HG03575 (cell line): ENCODE results near the gene EED.
A peak's percentile ranks its signal among the peaks of the same experiment; 100 is the strongest.
"Not testable (repeated sequence)": the region's sequence is repeated elsewhere in the genome, so short reads cannot be mapped to it uniquely, and the experiment has no call there.

Experiments used
- ATAC-seq: cut with Tn5 transposase; IDR thresholded peaks from one replicate; pipeline ENCODE4 v1.9.1; 2021; ENCODE audit not compliant: unreplicated experiment, insufficient number of reproducible peaks, low FRiP score; ENCODE audit errors: extremely low read depth

EED gene

DNA sequence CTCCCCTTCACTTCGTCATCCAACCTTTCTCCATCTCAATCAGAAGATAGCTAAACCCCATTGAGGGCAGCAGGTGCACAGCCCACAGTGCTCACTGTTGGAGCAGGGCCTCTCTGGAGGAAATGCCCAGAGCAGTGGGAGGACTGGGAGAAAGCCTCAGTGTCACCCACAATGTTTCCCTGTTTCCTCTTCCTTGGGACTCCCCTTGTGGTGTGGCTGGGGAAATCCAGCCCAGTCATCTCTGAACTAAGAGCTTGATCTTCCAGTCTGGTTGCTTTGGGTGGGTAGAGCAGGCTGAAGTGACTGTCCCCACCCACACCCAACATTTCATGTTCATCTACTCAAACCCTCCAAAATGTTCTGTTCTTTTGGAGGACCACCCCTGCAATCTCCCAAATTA, 29.8 kb upstream of the EED start:
- peak; percentile 29 for ATAC-seq

DNA sequence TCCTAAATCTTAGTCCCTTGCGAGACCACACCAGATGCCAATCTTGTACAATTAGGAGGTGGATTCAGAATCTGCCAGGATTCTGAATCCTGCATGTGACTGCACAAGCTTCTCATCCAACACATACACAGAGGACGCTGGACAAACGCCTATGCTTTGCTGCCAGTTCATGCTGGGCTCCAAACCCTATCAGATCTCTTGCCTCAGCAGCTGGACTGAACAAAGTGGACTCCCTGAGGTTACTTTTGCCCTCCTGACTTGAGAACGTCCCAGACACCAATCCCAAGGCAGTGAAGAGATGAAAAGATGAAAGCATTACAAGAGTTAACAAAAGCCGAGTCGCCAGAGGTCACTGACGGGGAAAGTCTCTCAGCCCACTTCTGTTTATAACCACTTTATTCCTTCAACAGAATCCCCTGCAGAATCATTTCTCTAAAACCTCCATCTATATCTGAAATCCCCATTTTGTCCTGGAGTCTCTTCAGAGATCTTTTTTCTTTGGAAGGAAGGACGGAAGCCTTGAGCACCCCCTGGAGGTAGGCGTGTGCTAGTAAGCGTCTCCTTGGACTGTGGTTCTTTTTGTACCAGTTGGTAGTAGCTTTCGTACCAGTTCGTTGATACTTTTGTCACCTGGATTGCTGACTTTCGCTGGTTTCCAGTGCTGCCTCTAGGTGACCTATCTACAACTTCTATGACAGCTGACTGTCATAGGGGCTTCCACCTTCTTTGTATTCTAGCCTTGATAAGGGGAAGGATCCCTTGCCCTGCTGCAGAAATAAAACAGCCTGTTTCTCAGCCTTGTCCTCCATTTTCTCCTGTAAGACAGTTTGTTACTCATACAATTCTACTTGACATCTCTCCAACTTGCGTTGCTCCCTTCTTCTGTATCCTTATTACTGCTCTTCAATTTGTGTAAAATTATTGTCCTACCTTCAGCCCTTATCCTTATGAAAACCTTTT, 26.1 kb upstream of the EED start:
- ATAC-seq: no peak

DNA sequence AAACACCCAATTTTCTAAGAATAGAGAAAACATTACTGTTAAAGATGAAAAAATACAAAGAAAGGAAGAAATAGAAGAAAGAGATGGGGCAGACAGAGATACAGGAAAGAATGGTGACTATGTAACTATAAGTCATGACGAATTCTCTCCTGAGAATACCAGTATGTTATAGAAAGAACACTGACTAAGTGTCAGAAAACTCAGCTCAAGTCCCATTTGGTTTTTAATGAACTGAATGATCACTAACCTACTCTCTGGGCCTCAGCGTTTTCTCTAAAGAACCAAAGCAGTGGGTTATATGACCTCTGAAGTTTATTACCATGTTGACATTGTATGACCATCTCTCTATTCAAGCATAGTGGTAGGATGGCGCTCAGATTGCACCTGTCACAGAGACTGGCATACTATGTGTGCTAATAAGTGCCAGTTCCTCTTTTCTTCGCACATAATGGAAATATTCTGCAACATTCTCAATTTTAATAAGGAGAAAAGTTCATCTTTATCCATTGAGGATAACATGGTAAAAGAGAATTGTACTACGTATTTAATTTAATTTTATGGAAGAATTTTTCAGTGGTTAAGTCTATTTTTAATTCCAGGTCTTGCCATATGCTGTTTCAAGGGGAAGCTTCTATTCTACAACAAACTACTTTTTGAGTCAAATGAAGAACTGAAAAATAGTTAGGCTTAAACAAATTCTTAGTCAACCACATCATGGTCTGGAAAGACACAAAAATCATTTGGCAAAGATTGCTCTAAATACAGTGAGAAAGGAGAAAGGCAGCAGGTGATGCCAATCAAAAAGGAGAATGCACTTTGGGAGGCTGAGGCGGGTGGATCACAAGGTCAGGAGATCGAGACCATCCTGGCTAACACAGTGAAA, 25.0 kb upstream of the EED start:
- ATAC-seq: peak; percentile 49

GRCh38 chr11:86220653-86221052, 23.9 kb upstream of the EED start:
- no peak for ATAC-seq

DNA sequence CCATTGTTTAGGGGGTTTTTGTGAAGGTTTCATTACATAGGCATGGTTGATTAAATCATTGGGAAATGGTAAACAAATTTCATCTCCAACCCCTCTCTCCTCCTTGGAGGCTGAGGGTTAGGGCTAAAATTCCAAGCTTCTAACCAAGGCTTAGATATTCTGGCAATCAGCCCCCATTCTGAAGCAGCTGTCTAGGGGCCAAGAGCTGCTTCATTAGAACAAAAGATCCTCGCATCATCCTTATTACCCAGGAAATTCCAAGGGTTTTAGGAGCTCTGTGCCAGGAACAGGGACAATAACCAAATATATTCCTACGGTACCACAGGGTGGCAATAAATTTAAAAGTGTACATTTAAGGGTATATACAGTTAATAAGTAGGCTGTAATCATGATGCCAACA, 22.5 kb upstream of the EED start:
- ATAC-seq: no peak

GRCh38 chr11:86224575-86224974, 20.0 kb upstream of the EED start:
- ATAC-seq: not testable (repeated sequence)

DNA sequence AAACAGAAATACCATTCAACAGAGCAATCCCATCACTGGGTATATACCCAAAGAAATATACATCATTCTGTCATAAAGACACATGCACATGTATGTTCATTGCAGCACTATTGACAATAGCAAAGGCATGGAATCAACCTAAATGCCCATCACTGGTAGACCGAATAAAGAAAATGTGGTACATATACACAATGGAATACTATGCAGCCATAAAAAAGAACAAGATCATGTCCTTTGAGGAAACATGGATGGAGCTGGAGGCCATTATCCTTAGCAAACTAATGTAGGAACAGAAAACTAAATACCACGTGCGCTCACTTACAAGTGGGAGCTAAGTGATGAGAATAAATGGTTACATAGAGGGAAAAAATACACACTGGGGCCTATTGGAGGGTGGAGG, 19.2 kb upstream of the EED start:
- ATAC-seq: not testable (repeated sequence)

GRCh38 chr11:86228269-86229038, 16.1 kb upstream of the EED start:
- ATAC-seq: no peak

DNA sequence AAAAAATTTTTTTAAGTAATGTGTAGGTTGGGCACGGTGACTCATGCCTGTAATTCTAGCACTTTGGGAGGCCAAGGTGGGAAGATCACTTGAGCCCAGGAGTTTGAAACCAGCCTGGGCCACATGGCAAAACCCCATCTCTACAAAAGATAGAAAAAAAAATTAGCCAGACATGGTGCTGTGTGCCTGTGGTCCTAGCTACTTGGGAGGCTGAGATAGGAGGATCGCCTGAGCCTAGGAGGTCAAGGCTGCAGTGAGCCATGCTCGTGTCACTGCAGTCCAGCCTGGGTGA, 15.6 kb upstream of the EED start:
- ATAC-seq: not testable (repeated sequence)

GRCh38 chr11:86230179-86230804, 14.3 kb upstream of the EED start:
- no peak for ATAC-seq

GRCh38 chr11:86230921-86231434, 13.6 kb upstream of the EED start:
- ATAC-seq: no peak

DNA sequence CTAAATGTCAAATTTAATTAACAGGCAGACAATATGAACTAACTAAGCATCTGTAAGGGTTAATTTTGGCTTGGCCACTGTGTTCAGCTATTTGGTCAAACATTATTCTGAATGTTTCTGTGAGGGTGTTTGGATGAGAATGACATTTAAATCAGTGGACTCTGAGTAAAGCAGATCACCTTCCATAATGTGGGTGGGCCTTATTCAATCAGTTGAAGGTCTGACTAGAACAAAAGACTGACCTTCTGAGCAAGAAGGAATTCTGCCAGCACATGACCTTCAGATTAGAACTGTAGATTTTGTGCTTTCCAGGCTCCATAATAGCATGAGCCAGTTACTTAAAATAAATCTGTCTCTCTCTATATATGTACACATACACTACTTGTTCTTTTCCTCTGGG, 12.0 kb upstream of the EED start:
- ATAC-seq: no peak

DNA sequence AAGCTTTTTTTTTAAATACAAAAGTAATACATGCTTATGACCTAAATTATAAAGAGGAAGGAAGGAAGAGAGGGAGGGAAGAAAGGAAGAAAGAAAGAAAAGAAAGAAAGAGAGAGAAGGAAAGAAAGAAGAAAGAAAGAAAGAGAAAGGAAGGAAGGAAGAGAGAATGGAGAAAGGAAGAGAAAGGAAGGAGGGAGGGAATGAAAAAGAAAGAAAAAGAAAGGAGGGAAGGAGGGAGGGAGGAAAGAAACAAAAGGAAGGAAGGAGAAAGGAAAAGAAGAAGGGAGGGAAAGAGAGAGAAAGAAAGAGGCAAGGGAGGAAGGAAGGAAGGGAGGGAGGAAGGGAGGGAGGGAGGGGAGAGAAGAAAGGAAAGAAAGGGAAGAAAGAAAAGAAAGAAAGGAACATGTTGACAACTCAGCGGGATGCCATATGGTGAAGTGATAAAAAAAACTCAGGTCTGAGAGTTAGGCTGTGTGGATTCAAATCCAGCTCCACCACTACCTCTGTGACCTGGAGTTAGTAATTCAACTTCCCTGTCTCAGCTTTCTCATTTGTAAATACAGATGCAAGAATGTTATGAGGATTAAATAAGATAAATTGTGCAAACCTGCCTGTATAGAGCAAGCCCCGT, 9.6 kb upstream of the EED start:
- ATAC-seq: no peak

- ATAC-seq: no peak
These were observed 7.2 kb upstream of the EED start for GRCh38 chr11:86237267-86237804.

- no peak for ATAC-seq
These were observed 4.4 kb upstream of the EED start for GRCh38 chr11:86240164-86240563.

DNA sequence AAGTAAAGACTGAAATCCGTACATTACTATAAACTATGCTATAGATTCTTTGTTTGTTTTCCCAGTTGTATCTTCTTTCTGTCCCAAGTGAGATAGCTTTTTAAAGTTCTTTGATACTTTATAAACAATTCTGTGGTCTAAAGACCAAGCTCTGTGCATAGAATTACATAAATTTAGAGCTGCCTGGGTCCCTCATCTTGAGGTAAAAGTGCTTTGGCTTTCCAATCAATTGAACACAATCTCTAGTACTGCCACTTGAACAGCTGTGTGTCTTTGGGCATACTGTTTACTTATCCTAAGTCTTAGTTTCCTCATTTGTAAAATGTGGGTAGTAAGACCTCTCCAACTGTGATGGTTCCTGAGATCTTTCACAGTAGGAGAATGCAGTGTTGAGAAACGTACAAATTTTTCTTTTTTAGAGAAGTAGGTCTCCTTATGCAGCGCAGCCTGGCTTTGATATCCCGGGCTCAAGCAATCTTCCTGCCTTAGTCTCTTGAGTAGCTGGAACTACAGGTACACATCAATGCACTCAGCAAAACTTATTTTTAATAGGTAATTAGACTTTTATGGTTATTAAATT, 2.5 kb upstream of the EED start:
- no peak for ATAC-seq

- no peak for ATAC-seq
These were observed 1.2 kb upstream of the EED start for GRCh38 chr11:86243396-86243795.

GRCh38 chr11:86244063-86244521, 461 bp upstream of the EED start:
- ATAC-seq: peak; percentile 50
